ENCODE data around the gene BHLHA15.

BHLHA15 gene

DNA sequence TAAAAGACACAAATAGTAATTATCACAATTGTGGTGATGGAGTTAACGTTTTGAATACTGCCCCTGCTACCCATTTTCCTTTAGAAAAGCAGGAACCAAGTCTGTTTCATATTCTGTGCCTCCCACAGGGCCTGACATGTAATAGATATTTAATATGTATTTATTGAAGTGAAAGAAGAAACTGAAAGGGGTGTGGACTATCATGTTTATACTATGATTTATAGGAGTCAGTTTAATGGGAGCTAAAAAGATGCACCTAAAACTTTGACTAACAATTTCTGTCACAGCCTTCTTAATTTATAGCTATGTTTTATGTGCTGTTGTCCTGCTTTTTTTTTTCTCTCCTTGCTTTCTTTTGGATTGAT lies 24.1 kb upstream of the BHLHA15 start:
- no peak for DNase-seq (ENCODE audit: low spot score)

DNA sequence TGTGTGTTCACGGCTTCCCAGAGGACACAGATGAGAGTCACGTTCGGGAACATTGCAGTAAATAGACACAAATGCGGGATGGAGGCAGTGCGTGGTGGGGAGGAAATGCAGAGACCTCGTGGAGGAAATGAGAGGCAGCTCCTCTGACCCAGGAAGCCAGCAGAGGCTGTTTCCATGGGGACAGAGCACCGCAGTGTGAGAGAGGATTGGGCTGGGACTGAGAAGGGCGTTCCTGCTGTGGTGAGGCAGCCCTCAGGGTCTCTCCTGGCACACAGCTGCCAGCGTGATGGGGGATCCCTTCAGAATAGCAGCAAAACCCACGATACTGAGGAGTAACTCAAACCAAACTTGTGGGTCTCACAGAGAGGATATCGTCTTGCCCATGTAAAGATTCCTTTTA lies 21.7 kb upstream of the BHLHA15 start:
- no peak for DNase-seq (ENCODE audit: low spot score)

DNA sequence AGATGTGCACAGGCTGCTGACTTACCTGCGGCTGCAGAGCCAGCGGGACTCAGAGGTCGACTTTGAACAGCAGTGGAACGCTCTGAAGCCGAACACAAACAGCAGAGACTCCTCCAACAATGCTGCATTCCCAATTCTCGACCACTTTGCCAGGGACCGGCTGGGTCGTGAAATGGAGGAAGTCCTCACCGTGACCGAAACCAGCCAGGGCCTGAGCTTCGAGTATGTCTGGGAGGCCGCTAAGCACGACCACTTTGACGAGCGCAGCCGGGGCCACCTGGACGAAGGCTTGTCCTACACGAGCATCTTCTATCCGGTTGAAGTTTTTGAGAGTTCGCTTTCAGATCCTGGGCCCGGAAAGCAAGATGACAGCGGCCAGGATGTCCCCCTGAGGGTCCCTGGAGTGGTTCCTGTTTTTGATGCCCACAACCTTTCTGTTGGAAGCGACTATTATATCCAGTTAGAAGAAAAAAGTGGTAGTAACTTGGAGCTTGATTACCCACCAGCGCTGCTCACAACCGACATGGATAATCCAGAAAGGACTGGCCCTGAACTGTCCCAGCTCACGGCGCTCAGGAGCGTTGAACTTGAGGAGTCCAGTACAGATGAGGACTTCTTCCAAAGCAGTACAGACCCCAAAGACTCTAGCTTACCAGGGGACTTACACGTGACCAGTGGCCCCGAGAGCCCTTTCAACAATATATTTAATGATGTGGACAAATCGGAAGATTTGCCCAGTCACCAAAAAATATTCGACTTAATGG lies 19.4 kb upstream of the BHLHA15 start:
- no peak for DNase-seq (ENCODE audit: low spot score)

DNA sequence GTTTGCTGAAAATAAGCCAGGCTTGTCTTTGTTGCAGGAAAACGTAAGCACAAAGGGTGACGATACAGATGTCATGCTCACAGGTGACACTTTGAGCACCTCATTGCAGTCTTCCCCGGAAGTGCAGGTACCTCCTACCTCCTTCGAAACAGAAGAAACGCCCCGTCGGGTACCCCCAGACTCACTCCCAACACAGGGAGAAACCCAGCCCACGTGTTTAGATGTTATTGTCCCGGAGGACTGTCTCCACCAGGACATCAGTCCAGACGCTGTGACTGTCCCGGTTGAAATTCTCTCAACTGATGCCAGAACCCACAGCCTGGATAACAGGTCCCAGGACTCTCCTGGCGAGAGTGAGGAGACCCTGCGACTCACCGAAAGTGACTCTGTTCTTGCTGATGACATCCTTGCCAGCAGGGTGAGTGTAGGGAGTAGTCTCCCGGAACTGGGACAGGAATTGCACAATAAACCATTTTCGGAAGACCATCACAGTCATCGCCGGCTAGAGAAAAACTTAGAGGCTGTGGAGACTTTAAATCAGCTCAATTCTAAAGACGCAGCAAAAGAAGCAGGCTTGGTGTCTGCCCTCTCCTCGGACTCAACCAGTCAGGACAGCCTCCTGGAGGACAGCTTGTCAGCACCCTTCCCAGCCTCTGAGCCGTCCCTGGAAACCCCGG lies 18.3 kb upstream of the BHLHA15 start:
- no peak for DNase-seq (ENCODE audit: low spot score)

DNA sequence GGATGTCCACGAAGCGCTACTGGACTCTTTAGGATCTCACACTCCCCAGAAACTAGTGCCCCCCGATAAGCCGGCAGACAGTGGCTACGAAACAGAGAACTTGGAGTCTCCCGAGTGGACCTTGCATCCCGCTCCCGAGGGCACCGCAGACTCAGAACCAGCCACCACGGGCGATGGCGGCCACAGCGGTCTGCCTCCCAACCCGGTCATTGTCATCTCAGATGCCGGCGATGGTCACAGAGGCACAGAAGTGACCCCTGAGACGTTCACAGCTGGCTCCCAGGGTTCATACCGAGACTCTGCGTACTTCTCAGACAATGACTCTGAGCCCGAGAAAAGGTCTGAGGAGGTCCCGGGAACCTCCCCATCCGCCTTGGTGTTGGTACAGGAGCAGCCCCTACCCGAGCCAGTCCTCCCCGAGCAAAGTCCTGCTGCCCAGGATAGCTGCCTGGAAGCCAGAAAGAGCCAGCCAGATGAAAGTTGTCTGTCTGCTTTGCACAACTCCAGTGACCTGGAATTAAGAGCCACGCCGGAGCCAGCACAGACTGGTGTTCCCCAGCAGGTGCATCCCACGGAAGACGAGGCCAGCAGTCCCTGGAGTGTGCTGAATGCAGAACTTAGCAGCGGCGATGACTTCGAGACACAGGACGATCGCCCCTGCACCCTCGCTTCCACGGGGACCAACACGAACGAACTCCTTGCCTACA lies 17.6 kb upstream of the BHLHA15 start:
- DNase-seq (ENCODE audit: low spot score) = no peak

DNA sequence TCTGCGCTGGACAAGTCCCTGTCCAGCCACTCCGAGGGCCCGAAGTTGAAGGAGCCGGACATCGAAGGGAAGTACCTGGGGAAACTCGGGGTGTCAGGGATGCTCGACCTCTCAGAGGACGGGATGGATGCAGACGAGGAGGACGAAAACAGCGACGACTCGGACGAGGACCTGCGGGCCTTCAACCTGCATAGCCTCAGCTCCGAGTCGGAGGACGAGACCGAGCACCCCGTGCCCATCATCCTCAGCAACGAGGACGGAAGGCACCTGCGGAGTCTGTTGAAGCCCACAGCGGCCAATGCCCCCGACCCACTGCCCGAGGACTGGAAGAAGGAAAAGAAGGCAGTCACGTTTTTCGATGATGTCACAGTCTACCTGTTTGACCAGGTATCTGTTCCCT lies 17.1 kb upstream of the BHLHA15 start:
- DNase-seq (ENCODE audit: low spot score) = no peak

DNA sequence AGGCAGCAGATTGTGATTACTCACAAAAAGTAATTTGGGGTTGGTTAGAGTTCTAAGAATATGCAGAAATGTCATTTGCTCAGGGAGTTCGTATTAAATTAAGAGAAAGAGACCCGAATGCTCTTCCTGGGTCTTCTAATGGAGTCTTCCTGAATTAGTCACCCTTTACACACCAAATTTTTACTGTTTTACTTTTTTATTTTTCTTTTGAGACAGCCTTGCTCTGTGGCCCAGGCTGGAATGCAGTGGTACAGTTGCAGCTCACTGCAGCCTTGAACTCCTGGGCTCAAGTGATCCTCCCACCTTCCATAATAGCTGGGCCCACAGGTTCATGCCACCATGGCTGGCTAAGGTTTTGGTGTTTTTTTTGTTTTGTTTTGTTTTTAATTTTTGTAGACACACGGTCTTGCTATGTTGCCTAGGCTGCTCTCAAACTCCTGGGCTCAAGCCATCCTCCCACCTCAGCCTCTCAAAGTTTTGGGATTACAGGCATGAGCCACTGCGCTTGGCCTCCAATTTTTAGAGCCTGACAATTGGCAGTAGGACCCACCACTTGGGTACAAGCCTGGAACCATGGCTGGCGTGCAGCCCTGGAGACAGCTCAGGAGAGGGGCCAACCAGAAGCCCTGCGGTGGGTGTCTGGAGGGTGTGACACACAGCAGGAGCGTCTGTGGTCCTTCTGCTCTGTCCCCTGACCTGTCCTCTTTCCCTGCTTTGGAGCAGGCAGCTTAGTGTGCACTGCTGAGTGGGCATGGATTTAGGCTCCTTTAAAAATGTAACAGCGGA lies 16.4 kb upstream of the BHLHA15 start:
- no peak for DNase-seq (ENCODE audit: low spot score)

DNA sequence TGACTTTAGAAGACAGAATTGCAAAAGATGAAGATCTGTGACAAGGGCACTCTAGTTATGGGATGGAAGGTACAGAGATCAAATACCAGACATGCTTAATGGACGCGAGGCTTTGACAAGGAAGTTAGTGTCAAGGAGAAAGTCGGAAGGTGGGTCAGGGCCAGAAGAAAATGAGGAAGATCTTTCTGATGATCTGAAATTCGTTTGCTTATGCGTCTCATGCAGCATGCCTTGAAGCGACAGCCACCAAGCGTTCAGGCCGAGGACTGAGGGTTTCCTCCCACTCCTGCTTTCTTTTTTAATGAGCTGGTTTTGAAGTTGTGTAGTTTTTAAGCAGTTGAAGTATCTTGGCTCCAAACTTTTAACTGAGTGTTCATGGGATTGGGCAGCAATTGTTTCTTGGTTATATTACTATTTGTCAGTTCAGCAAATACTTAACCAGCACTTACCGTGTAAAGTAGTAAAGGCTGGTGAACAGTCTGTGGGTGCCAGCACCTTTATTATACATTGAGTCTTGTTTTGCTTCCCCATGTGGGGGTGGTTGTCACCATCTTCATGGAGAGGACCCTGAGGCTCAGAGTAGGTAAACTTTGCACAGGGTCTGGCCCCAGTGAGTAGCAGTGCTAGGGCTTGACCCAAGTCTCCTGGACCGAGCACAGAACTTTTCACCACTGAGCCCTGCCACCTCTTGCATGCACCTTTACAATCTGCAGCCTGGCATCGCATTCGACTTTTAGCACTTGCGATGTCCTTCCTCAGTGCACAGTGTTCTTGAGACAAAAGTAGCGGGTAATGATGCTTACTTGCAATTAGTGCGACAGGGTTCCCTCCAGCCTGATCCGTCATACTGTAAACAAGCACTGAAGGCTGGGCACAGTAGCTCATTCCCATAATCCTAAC lies 14.3 kb upstream of the BHLHA15 start:
- no peak for DNase-seq (ENCODE audit: low spot score)

DNA sequence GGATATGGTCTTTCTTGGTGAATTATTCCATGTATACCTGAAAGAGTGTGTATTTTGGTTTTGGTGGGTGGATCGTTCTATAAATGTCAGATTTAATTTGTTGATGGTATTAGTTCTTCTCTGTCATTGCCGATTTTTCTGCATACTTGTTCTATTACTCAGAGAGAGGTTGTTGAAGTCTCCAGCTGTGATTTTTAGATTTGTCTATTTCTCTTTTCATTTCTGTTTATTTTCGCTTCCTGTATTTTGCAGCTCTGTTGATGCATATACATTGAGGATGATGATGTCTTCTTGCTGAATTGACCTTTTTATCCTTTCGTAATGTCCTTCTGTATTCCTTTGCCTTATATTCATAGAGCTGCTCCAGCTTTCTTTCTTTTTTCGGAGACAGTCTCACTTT lies 12.1 kb upstream of the BHLHA15 start:
- no peak for DNase-seq (ENCODE audit: low spot score)

DNA sequence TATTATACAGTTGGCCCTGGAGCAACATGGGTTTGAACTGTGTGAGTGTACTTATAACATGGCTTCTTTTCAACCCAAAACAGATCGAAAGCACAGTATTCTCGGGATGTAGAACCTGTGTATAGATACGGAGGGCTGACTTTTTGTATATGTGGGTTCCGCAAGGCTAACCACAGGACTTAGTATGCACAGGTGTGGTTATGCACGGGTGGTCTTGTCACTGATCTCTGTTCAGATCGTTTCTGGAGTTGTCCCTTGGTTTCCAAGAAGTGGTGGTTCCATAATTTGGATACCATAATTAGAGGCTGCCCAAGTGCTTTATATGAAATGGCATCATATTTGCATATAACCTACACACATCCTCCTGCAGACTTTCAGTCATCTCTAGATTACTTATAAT lies 10.9 kb upstream of the BHLHA15 start:
- DNase-seq (ENCODE audit: low spot score) = no peak

DNA sequence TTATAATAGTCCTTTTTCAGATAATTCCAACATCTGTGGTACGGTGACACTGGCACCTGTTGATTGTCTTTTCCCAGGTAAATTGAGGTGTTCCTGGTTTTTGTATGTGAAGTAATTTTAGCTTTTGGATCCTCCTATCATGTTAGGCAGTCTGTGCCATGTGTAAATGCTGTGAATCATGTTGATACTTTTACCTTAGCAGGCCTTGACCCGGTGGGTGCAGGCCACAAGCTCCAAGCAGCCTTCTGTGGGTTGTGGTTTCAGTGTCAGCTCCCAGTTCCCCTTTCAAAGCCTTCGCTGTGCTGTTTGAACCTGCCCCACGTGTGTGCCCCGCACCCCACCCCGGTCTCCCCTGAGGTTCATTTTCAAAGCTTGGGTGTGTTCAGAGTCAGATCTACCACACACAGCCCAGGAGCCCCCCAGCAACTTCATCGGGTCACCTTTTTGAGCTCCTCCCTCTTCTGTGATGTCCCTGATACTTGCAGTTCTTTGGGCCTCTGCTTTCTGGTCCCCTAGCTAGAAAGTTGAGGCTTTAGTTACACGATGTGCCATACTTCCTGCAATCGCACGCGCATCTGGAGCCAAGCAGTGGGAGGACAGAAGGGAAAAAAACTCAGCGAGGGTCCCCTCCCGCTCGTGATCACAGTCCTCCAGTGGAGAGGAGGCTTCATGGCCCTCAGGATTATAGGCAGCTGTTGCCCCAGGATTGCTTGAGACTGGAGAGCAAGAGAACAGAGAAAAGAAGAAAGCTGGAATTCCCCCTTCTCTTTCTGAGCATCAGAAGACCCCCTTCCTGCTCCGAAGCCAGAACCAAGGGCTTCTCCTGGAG lies 8.7 kb upstream of the BHLHA15 start:
- DNase-seq (ENCODE audit: low spot score) = no peak

DNA sequence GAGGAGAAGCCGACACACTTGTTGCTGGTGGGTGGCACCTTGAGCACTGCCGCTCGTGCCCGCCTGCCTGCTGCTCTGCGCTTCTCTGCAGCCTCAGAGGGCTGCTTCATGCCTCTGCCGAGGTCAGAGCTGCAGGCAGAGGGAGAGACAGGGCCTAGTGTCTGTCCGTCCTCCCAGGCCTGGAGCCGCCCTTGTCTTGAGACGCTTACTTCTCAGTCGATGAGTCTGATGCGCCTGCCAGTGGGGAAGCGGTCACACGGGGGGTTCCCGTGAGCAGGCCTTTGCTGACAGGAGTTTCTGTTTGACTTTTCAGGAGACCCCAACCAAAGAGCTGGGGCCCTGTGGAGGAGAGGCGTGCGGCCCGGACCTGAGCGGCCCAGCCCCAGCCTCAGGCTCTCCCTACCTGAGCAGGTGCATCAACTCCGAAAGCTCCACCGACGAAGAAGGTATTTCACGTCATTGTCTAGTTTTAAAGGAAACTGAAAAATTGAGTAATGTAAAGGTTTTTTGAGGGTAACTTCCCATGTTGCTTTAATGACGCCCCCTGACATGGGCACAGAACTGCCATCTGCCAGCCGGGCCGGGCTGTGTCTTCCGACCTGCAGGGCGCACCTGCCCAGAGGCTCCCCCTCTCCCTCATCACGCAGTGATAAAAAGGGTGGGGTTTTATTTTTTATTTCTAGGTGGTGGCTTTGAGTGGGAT lies 7.8 kb upstream of the BHLHA15 start:
- DNase-seq (ENCODE audit: low spot score) = no peak

DNA sequence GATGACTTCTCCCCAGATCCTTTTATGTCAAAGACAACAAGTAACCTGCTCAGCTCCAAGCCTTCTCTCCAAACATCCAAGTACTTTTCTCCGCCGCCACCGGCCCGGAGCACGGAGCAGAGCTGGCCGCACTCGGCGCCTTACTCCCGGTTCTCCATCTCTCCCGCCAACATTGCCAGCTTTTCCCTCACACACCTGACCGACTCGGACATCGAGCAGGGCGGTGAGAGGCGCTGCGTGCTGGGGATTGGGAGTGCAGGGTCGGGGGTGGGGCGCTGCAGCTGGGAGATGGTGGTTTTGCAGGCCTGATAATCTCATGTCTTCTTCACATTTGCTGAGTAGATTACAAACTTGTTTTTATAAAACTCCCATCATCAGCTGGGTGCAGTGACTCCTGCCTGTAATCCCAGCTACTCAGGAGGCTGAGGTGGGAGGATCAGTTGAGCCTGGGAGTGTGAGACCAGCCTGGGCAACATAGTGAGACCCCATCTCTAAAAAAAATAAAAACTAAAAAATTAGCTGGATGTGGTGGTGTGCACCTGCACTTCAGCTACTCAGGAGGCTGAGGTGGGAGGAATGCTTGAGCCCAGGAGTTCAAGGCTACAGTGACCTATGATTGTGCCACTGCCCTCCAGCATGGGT lies 7.2 kb upstream of the BHLHA15 start:
- no peak for DNase-seq (ENCODE audit: low spot score)

DNA sequence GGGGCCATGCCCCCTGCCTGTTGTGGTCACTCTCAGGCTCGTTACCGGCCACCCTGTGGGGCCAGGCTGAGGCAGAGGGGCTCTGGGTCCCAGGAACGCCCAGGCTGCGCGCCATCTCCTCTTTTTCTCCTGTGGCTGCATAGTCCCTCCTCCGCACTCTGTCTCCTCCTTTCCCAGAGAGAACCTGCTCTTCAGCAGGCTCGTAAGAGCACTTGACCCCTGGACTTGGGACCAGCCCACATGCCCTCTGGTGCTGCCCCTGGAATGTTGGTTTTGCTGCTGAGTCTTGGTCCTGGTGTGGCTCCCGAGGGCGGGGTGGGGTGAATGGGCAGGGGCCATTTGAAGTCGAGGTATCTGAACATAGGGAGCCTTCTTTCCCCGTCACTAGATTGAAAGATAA lies 6.6 kb upstream of the BHLHA15 start:
- DNase-seq (ENCODE audit: low spot score) = no peak

DNA sequence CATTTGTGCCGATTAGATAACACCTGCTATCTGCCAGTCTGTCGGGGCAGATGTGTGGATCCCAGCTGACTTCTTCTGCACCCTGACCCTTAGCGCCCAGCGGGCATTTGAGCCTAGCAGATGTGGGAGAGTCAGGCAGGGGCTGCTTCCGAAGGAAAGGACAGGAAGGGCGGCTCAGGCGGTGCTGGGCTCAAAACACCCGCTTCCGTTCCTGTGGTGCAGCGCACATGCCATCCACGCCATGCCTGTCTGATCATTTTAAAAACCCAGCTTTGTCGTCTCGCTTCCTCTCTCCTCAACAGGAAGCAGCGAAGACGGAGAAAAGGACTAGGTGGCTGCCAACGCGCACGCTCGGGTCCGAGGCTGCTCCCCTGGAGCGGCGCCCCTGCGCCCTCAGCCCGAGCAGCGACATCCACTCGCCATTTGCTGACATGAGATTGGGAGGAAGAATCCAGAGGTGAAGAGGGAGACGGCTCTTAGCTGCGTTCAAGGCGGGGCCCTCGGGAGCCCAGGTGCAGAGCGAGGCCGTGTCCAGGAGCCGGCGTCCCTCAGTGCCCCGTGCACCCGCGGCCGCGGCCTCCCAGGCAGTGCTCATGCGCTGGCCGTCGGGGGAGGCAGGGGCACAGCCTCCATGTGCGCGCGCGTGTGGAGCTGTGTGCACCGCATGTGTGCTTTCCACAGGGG lies 5.9 kb upstream of the BHLHA15 start:
- DNase-seq (ENCODE audit: low spot score) = no peak

DNA sequence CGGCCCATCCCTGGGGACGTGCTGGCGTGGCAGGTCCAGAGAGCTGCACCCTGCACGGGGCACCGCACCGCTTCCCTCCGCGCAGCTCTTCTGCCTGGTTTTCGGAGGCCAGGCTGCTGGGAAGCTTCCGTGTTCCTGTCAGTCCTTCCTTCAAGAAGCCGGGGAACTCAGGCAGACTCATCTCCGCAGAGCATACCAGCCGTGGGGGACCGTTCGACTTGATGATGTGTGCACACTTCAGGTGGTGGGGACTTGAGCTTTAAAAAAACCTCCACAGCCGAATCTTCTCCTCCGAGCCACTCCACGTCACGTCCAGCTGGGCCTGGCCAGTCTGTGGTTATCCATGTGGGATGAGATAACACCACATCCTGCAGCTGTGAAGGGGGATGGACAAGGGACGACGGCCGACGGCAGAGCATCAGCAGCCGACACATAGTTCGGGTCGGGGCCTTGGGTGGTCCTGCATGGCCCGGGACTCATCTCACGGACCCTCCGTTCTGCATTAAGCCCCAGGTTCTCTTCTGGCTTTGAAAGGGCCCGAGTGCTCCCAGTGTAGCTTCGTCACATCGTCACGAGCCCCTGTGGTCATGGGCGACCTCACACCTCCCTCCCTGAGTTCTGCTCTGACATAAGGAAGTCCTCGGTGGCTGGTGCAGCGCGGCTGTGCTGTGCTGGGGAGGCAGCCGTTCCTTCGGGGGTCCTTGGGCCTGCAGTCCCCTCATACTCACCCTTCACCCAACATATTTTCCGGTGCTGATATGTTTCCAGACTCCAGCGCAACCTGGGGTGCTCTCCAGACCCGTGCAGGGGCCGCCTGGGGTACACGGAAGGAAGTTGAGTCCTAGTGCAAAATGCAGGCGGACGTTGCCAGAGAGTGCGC lies 4.5 kb upstream of the BHLHA15 start:
- no peak for DNase-seq (ENCODE audit: low spot score)

DNA sequence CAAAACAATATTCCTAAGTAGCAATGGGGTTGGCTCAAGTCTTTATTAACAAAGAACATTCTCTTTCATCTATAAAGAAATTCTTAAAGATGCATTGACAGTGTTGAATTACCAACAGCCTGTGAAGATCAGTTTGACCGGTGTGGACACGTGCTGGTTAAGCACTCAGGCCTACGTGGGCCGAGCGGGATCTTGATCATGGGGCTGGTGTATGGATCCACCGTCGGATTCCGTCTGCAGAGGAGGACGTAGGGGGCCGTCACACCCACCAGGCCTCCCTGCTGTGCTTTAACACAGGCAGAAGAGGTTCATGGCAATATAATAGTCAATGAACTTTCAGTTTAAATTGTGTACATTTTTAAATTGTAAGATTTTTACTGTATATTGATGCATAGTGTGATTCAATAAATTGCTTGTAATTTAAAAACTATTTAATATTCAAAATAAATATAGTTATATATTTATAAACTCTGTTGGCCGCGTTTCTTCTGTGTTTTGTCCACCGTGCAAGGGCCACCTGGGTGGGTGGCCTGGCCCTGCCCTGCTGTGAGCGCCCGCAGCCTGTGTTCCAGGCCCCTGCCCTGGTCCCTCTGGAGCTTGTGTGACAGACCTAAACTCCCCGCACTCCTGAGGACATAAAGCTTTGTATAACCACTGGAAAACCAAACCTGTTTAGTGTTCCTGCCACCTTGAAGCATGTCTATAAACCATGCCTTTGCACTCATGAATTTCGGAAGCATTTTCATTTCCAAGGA lies 1.9 kb upstream of the BHLHA15 start:
- no peak for DNase-seq (ENCODE audit: low spot score)

Measured in HuH-7.5 (cell line).